HCT116 (cell line): ENCODE results near the gene ACOT7. TPM values are rescaled to one million over a fixed set of nuclear protein-coding genes. Genes with fewer than 3 reads are reported as not detected.

ENCODE experiments used
- ATAC-seq: fragments of 200-7000 bp; cut with Tn5 transposase; 2 replicates; pipeline ENCODE4 v1.9.1; 2020; ENCODE audit warnings: mild to moderate bottlenecking, moderate library complexity
- BruUV-seq: library from RNA; stranded (reverse); fragments of 400-500 nt; replicated peaks from 2 replicates; lab custom pipeline; 2021; lab: Mats Ljungman, UMichigan
- CTCF ChIA-PET: fragments of 300-600 bp; sonication (Branson Sonifier 250); formaldehyde crosslinking; loops from one replicate; lab custom pipeline; 2021; ENCODE audit warnings: antibody characterized with exemption; lab: Charles Lee
- POLR2A ChIA-PET: fragments of 300-600, 350-600 bp; sonication (Branson Sonifier 250); formaldehyde crosslinking; loops from one replicate; lab custom pipeline; 2021; ENCODE audit warnings: antibody characterized with exemption; lab: Charles Lee
- RAD21 ChIA-PET, 2 experiments: fragments of 300-600 bp; sonication (Branson Sonifier 250); formaldehyde crosslinking; loops; one replicate each; lab custom pipeline; 2023; ENCODE audit warnings: low total read pairs in 2 of 2; ENCODE audit not compliant: uncharacterized antibody in 2 of 2, unreplicated experiment in 2 of 2, low non-redundant PET in 1 of 2; lab: Charles Lee
- DNase-seq: peaks from one replicate; pipeline ENCODE4 v3.0.0-alpha.2; 2010; ENCODE audit warnings: low read depth, low spot score
- H2AFZ ChIP-seq: fragments of 200-600 bp; shearing (Covaris generic), sonication (generic); 2 replicates; pipeline ENCODE4 v1.6.1; 2017; ENCODE audit warnings: low read depth, mixed run types, mixed read lengths, antibody characterized with exemption, low read length; ENCODE audit not compliant: poor library complexity, severe bottlenecking
- H3K27ac ChIP-seq: 2 replicates; pipeline ENCODE4 v1.5.1; 2012; ENCODE audit warnings: low read depth, low read length
- H3K27me3 ChIP-seq: fragments of 200-600 bp; sonication (generic); 2 replicates; pipeline ENCODE4 v1.6.1; 2016; ENCODE audit warnings: mixed run types, low read length, mixed read lengths; ENCODE audit not compliant: insufficient read depth
- H3K36me3 ChIP-seq, 2 experiments: fragments of 200-500 bp in 1 of 2; fragments of 200-600 bp in 1 of 2; sonication (Bioruptor generic) in 1 of 2; sonication (generic) in 1 of 2; 2 replicates each; pipeline versions ENCODE4 v1.5.1 to v1.6.1; 2014 to 2016; ENCODE audit warnings: low read length in 2 of 2, inconsistent platforms in 1 of 2, mixed read lengths in 1 of 2, mixed run types in 1 of 2; ENCODE audit not compliant: insufficient read depth in 2 of 2, control insufficient read depth in 1 of 2
- H3K4me1 ChIP-seq, 2 experiments: fragments of 200-600 bp in 1 of 2; sonication (generic) in 1 of 2; 2 replicates each; pipeline versions ENCODE4 v1.5.1 to v1.6.1; 2012 to 2017; ENCODE audit warnings: low read length in 2 of 2, inconsistent platforms in 1 of 2, mild to moderate bottlenecking in 1 of 2, mixed read lengths in 1 of 2, mixed run types in 1 of 2, moderate library complexity in 1 of 2; ENCODE audit not compliant: insufficient read depth in 2 of 2, control insufficient read depth in 1 of 2
- H3K4me2 ChIP-seq: fragments of 200-600 bp; sonication (generic); 2 replicates; pipeline ENCODE4 v1.6.1; 2017; ENCODE audit warnings: mixed run types, low read length, mixed read lengths
- H3K4me3 ChIP-seq, 2 experiments: fragments of 200-600 bp in 1 of 2; sonication (generic) in 1 of 2; replicated peaks in 1 of 2; 2 replicates each; pipeline ENCODE4 v1.5.1; 2011 to 2016; ENCODE audit warnings: low read length in 2 of 2, control low read depth in 1 of 2, low read depth in 1 of 2, mild to moderate bottlenecking in 1 of 2, mixed read lengths in 1 of 2, mixed run types in 1 of 2
- H3K79me2 ChIP-seq: fragments of 200-600 bp; sonication (generic); 2 replicates; pipeline ENCODE4 v1.6.1; 2017; ENCODE audit warnings: mild to moderate bottlenecking, mixed run types, low read length, moderate library complexity, mixed read lengths; ENCODE audit not compliant: insufficient read depth
- H3K9ac ChIP-seq: fragments of 200-600 bp; sonication (generic); 2 replicates; pipeline ENCODE4 v1.6.1; 2016; ENCODE audit warnings: low read length, mixed read lengths
- H3K9me2 ChIP-seq: fragments of 200-600 bp; sonication (generic), shearing (Covaris generic); 2 replicates; pipeline ENCODE4 v1.6.1; 2017; ENCODE audit warnings: mixed run types, mild to moderate bottlenecking, moderate library complexity; ENCODE audit not compliant: insufficient read depth
- H3K9me3 ChIP-seq, 2 experiments: fragments of 200-500 bp in 1 of 2; fragments of 200-600 bp in 1 of 2; sonication (Bioruptor generic) in 1 of 2; sonication (generic) in 1 of 2; 2 replicates each; pipeline ENCODE4 v1.6.1; 2014 to 2017; ENCODE audit warnings: low read length in 2 of 2, mixed read lengths in 2 of 2, inconsistent platforms in 1 of 2, low read depth in 1 of 2, mild to moderate bottlenecking in 1 of 2, mixed run types in 1 of 2, moderate library complexity in 1 of 2; ENCODE audit not compliant: control insufficient read depth in 1 of 2, insufficient read depth in 1 of 2
- H4K20me1 ChIP-seq: fragments of 200-600 bp; sonication (generic), shearing (Covaris generic); 2 replicates; pipeline ENCODE4 v1.6.1; 2017; ENCODE audit warnings: mixed run types, mild to moderate bottlenecking, moderate library complexity; ENCODE audit not compliant: insufficient read depth
- CTCF ChIP-seq, 3 experiments: fragments of 200-600 bp in 1 of 3; sonication (generic) in 1 of 3; IDR thresholded peaks in 2 of 3; conservative IDR thresholded peaks in 1 of 3; 2 replicates each; pipeline ENCODE4 v1.5.1; 2012 to 2017; ENCODE audit warnings: low read depth in 2 of 3, low read length in 2 of 3, antibody characterized with exemption in 1 of 3, borderline replicate concordance in 1 of 3, control low read depth in 1 of 3, mild to moderate bottlenecking in 1 of 3, mixed read lengths in 1 of 3, mixed run types in 1 of 3, moderate library complexity in 1 of 3; ENCODE audit not compliant: insufficient read depth in 1 of 3
- EGR1 ChIP-seq: IDR thresholded peaks from 2 replicates; pipeline ENCODE4 v1.6.1; 2012; ENCODE audit warnings: low read depth
- ELF1 ChIP-seq: IDR thresholded peaks from 2 replicates; pipeline ENCODE4 v1.6.1; 2012; ENCODE audit warnings: low read depth, borderline replicate concordance
- EZH2 ChIP-seq: fragments of 200-600 bp; sonication (generic); IDR thresholded peaks from 2 replicates; pipeline ENCODE4 v1.6.1; 2017; ENCODE audit warnings: antibody characterized with exemption, mixed run types
- EZH2phosphoT487 ChIP-seq: fragments of 200-600 bp; IDR thresholded peaks from 2 replicates; pipeline ENCODE4 v1.6.1; 2018; ENCODE audit warnings: antibody characterized with exemption, borderline replicate concordance
- JUND ChIP-seq: IDR thresholded peaks from 2 replicates; pipeline ENCODE4 v1.6.1; 2012
- MAX ChIP-seq: IDR thresholded peaks from 2 replicates; pipeline ENCODE4 v1.6.1; 2012
- POLR2A ChIP-seq: IDR thresholded peaks from 2 replicates; pipeline ENCODE4 v1.7.0; 2011; ENCODE audit warnings: borderline replicate concordance; ENCODE audit not compliant: insufficient read depth, insufficient read length; ENCODE audit errors: extremely low read depth
- POLR2AphosphoS5 ChIP-seq: IDR thresholded peaks from 2 replicates; pipeline ENCODE4 v1.6.1; 2011; ENCODE audit warnings: mild to moderate bottlenecking, low read depth, low read length, moderate library complexity
- RAD21 ChIP-seq: IDR thresholded peaks from 2 replicates; pipeline ENCODE4 v1.6.1; 2012; ENCODE audit warnings: low read depth, mild to moderate bottlenecking
- SP1 ChIP-seq: IDR thresholded peaks from 2 replicates; pipeline ENCODE4 v1.6.1; 2012; ENCODE audit warnings: low read depth
- TCF7L2 ChIP-seq: IDR thresholded peaks from 2 replicates; pipeline ENCODE4 v1.7.0; 2011; ENCODE audit warnings: borderline replicate concordance, inconsistent platforms; ENCODE audit not compliant: insufficient read depth, insufficient read length; ENCODE audit errors: extremely low read depth
- YY1 ChIP-seq: IDR thresholded peaks from 2 replicates; pipeline ENCODE4 v1.6.1; 2011; ENCODE audit warnings: low read length, low read depth, moderate library complexity, mild to moderate bottlenecking; ENCODE audit not compliant: insufficient replicate concordance; ENCODE audit errors: extremely low read depth
- ZBTB33 ChIP-seq: IDR thresholded peaks from 2 replicates; pipeline ENCODE4 v1.6.1; 2011; ENCODE audit warnings: mild to moderate bottlenecking, low read length, moderate library complexity; ENCODE audit not compliant: insufficient replicate concordance; ENCODE audit errors: extremely low read depth
- ZFX ChIP-seq: fragments of 450-650 bp; IDR thresholded peaks from 2 replicates; pipeline ENCODE4 v1.6.1; 2017
- ZNF274 ChIP-seq: fragments of 200-500 bp; sonication (Bioruptor generic); IDR thresholded peaks from 2 replicates; pipeline ENCODE4 v1.6.1; 2014; ENCODE audit warnings: mild to moderate bottlenecking, low read depth, low read length, inconsistent platforms
- intact Hi-C: fragments of 100-400 bp; cut with micrococcal nuclease; formaldehyde crosslinking; loops from 2 replicates; pipeline ENCODE4 v1.10.0; 2022
- total RNA-seq: library from RNA; stranded (reverse); gene quantifications from one replicate; pipeline ENCODE4 v1.2.1, GENCODE V29; 2021; ENCODE audit not compliant: unreplicated experiment
- TF ChIP-seq, protein P1 (sequence below): IDR thresholded peaks from 2 replicates; pipeline ENCODE4 v1.6.1; 2012; ENCODE audit warnings: low read depth
- TF ChIP-seq, protein P2 (sequence below): IDR thresholded peaks from 2 replicates; pipeline ENCODE4 v1.6.1; 2012

ACOT7 gene
- total RNA-seq, 1 experiment from 2014 or later, result 162 TPM

DNA sequence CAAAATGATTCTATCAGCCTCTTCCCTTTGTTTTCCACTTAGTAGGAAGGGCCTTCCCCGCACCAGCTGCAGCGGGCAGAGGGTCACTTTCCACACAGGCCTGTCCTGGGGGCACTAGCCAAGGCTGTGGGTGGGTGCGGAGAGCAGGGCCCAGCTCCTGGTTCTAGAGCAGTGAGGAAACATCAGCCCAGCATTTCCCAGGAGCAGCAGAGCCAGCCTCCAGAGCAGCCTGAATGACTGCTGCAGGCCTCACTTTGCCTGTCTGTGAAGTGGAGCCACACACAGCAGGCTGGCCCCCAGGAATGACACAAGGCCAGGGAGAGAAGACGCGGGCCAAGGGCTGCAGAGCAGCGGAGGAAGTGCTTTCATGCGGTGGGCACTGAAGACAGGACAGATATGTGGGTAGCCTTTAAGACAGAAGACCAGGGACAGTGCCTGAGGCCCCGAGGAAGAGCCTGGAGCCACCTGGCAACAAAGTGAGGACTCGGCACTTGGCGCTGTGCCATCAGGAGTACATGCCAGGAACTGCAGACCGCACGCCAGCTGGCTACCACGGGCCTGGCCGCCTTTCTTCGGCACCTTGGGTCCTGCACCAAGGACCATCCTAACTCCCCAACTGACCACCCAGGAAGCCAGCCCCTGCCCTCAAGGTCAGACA is 42.0 kb downstream of the ACOT7 start:
- peak overlapping the region; percentile 69; the same call in 1 of the 2 replicates for H3K4me2 ChIP-seq
- H3K27ac ChIP-seq, result no peak overlapping the region; the same call in 1 of the 2 replicates
- DNase-seq (no peak), ATAC-seq (no peak)
- no peak for TF ChIP-seq ELF1
- no peak for TF ChIP-seq POLR2AphosphoS5
- no peak for TF ChIP-seq YY1
- TF ChIP-seq ZBTB33, result no peak
- no peak for TF ChIP-seq JUND
- TF ChIP-seq, protein P1, sequence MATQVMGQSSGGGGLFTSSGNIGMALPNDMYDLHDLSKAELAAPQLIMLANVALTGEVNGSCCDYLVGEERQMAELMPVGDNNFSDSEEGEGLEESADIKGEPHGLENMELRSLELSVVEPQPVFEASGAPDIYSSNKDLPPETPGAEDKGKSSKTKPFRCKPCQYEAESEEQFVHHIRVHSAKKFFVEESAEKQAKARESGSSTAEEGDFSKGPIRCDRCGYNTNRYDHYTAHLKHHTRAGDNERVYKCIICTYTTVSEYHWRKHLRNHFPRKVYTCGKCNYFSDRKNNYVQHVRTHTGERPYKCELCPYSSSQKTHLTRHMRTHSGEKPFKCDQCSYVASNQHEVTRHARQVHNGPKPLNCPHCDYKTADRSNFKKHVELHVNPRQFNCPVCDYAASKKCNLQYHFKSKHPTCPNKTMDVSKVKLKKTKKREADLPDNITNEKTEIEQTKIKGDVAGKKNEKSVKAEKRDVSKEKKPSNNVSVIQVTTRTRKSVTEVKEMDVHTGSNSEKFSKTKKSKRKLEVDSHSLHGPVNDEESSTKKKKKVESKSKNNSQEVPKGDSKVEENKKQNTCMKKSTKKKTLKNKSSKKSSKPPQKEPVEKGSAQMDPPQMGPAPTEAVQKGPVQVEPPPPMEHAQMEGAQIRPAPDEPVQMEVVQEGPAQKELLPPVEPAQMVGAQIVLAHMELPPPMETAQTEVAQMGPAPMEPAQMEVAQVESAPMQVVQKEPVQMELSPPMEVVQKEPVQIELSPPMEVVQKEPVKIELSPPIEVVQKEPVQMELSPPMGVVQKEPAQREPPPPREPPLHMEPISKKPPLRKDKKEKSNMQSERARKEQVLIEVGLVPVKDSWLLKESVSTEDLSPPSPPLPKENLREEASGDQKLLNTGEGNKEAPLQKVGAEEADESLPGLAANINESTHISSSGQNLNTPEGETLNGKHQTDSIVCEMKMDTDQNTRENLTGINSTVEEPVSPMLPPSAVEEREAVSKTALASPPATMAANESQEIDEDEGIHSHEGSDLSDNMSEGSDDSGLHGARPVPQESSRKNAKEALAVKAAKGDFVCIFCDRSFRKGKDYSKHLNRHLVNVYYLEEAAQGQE, result no peak
- TF ChIP-seq, protein P2, sequence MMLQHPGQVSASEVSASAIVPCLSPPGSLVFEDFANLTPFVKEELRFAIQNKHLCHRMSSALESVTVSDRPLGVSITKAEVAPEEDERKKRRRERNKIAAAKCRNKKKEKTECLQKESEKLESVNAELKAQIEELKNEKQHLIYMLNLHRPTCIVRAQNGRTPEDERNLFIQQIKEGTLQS, result no peak
- no peak for TF ChIP-seq RAD21
- no peak for TF ChIP-seq EZH2phosphoT487
- no peak for TF ChIP-seq SP1
- TF ChIP-seq MAX, result no peak
- TF ChIP-seq CTCF (IDR thresholded peaks at IDR 0.05 in 2 of 3, conservative IDR thresholded peaks at IDR 0.05 in 1 of 3; ENCODE audit: borderline replicate concordance in 1 of 3, insufficient read depth in 1 of 3, low read depth in 2 of 3, low read length in 2 of 3), result no peak
- TF ChIP-seq EGR1, result no peak
- no peak for TF ChIP-seq TCF7L2
- TF ChIP-seq ZFX, result no peak
- no peak for TF ChIP-seq ZNF274
- no peak for TF ChIP-seq POLR2A
- no peak for TF ChIP-seq EZH2
- H3K9ac ChIP-seq, result no peak overlapping the region
- no peaks in the 10 kb centered on the region for H3K27me3 ChIP-seq
- RAD21 ChIA-PET, result no interaction called here
- H3K79me2 ChIP-seq, result peaks cover 59% of the 10 kb centered on the region
- H4K20me1 ChIP-seq, result no peaks in the 10 kb centered on the region
- peaks cover 35 to 52% of the 10 kb centered on the region in 2 experiments for H3K4me1 ChIP-seq
- no peak overlapping the region for H3K4me3 ChIP-seq
- no peaks in the 10 kb centered on the region for H3K9me3 ChIP-seq
- H3K9me2 ChIP-seq, result no peaks in the 10 kb centered on the region
- POLR2A ChIA-PET, result no interaction called here
- intact Hi-C loops, result no loop called here
- CTCF ChIA-PET, result no interaction called here
- no TSS peak for BruUV-seq
- no peaks in the 10 kb centered on the region; a peak in 1 of 4 replicates for H3K36me3 ChIP-seq
- no peak overlapping the region for H2AFZ ChIP-seq
